Measurements from ENCODE around the gene DUSP11. TPM values are rescaled to one million over a fixed set of nuclear protein-coding genes. Genes with fewer than 3 reads are reported as not detected.

DUSP11 gene
- total and polyA plus RNA-seq, 4 experiments from 2014 or later = 45.5 to 80.5 (median 53.6) TPM

DNA sequence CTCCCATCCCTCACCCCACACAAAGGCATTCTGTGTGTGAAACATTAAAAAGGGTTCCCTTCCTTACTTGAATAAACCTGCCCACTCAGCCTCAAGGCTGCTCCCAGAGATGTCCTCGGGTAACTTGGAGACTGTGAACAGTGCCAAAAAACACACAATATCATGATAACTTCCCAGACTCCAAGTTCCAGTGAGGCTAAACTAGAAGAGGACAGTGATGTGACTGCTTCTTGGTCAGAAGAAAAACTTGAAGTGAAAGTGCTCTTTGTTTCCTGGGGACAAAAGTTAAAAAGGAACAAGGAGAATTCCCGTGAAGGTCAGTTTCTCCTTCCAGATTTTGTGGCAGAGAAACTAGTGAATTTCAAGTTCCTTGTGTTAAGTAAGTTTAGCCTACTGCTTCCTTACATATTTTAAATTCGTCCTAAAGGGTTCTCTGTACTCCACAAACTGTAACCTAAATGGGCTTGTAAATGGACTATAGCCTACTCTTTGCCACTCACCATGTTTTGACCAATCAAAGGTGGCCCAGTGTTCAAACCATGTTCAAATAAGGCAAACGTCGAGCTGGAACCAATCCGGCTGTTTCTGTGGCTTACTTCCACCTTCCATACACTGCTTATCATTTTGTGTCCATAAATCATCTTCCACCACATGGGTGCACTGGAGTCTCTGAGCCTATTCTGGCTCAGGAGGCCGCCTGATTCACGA is 63.2 kb downstream of the DUSP11 start:
- ChIA-PET CTCF (ENCODE audit: partially characterized antibody) (no interaction called here), POLR2A (ENCODE audit: partially characterized antibody) (no interaction called here)
- intact Hi-C loops (cut with micrococcal nuclease) = no loop called here
- H3K4me3 Mint-ChIP-seq = no peak overlapping the region
- Histone ChIP-seq H3K36me3 (ENCODE audit: insufficient read depth, low read length) (no peaks in the 10 kb centered on the region), H3K27ac (ENCODE audit: low read depth, low read length) (no peak overlapping the region), H3K9me3 (ENCODE audit: control insufficient read depth in 1 of 2, low read length in 2 of 2) (no peaks in the 10 kb centered on the region), H3K4me3 (ENCODE audit: low read length in 2 of 2) (no peak overlapping the region), H3K4me1 (ENCODE audit: insufficient read depth, low read length) (no peaks in the 10 kb centered on the region), H3K27me3 (ENCODE audit: insufficient read depth, low read length) (no peaks in the 10 kb centered on the region)
- peaks cover 10 to 13% of the 10 kb centered on the region in 2 donors for H3K27me3 Mint-ChIP-seq
- peaks cover 4 to 30% (median 18%) of the 10 kb centered on the region in 8 donors for H3K9me3 Mint-ChIP-seq
- peaks cover 4 to 6% of the 10 kb centered on the region in 2 donors for H3K36me3 Mint-ChIP-seq
- H3K4me1 Mint-ChIP-seq = peaks cover 0 to 4% (median 0%) of the 10 kb centered on the region in 4 donors
- no peak overlapping the region for H3K27ac Mint-ChIP-seq
- DNase-seq = no peak

DNA sequence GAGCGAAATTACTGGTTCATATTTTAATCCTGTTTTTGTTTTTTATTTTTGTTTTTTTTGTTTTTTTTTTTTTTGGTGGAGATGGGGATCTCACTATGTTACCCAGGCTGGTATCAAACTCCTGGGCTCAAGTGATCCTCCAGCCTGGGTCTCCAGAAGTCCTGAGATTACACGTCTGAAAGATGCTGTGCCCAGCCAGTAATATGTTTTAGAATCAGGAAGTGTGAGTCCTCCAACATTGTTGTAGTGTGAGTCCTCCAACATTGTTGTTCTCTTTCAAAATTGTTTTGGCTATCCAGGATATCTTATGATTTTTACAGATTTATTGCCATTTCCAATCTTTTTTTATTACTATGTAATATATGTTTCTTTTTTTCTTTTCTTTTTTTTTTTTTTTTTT is 65.8 kb downstream of the DUSP11 start:
- no peak overlapping the region for H3K4me3 ChIP-seq (ENCODE audit: low read length in 2 of 2)
- DNase-seq = no peak
- H3K4me3 Mint-ChIP-seq = no peak overlapping the region
- H3K9me3 Mint-ChIP-seq = peaks cover 6 to 37% (median 21%) of the 10 kb centered on the region in 8 donors
- H3K27ac ChIP-seq (ENCODE audit: low read depth, low read length) = no peak overlapping the region
- intact Hi-C loops (cut with micrococcal nuclease) = no loop called here
- H3K4me1 Mint-ChIP-seq = peaks cover 0 to 4% (median 0%) of the 10 kb centered on the region in 4 donors
- peaks cover 4 to 6% of the 10 kb centered on the region in 2 donors for H3K36me3 Mint-ChIP-seq
- H3K4me1 ChIP-seq (ENCODE audit: insufficient read depth, low read length) = no peaks in the 10 kb centered on the region
- ChIA-PET CTCF (ENCODE audit: partially characterized antibody) (no interaction called here), POLR2A (ENCODE audit: partially characterized antibody) (no interaction called here)
- H3K9me3 ChIP-seq (ENCODE audit: control insufficient read depth in 1 of 2, low read length in 2 of 2) = no peaks in the 10 kb centered on the region
- no peaks in the 10 kb centered on the region for H3K27me3 ChIP-seq (ENCODE audit: insufficient read depth, low read length)
- no peaks in the 10 kb centered on the region for H3K36me3 ChIP-seq (ENCODE audit: insufficient read depth, low read length)
- no peak overlapping the region for H3K27ac Mint-ChIP-seq
- H3K27me3 Mint-ChIP-seq = peaks cover 13 to 16% of the 10 kb centered on the region in 2 donors

Other genes starting within 250 kb of the DUSP11 start
- gene NAT8, start 137.7 kb downstream of the DUSP11 start, total RNA-seq = not detected
- not detected for gene NAT8, start 137.7 kb downstream of the DUSP11 start, polyA plus RNA-seq
- gene TPRKB, start 42.8 kb downstream of the DUSP11 start, total RNA-seq = 10 to 100 TPM; 31.7 to 33.0 TPM
- 10 to 100 TPM; 64.4 to 74.4 TPM for gene TPRKB, start 42.8 kb downstream of the DUSP11 start, polyA plus RNA-seq
- not detected for gene C2orf78, start 4.1 kb upstream of the DUSP11 start, total RNA-seq
- gene C2orf78, start 4.1 kb upstream of the DUSP11 start, polyA plus RNA-seq = not detected
- gene STAMBP, start 48.9 kb upstream of the DUSP11 start, total RNA-seq = 10 to 100 TPM; 34.8 to 37.3 TPM
- gene STAMBP, start 48.9 kb upstream of the DUSP11 start, polyA plus RNA-seq = 10 to 100 TPM; 46.0 to 49.5 TPM
- not detected for gene ACTG2, start 112.9 kb upstream of the DUSP11 start, total RNA-seq
- not detected for gene ACTG2, start 112.9 kb upstream of the DUSP11 start, polyA plus RNA-seq
- 10 to 100 TPM; 52.2 to 55.5 TPM for gene DGUOK, start 146.8 kb upstream of the DUSP11 start, total RNA-seq
- 100 to 1,000 TPM; 185 to 199 TPM for gene DGUOK, start 146.8 kb upstream of the DUSP11 start, polyA plus RNA-seq
- gene TET3, start 204.8 kb upstream of the DUSP11 start, total RNA-seq = 10 to 100 TPM; 18.2 to 19.4 TPM
- gene TET3, start 204.8 kb upstream of the DUSP11 start, polyA plus RNA-seq = under 1 TPM; 0.03 to 0.57 TPM

Data from CD4-positive, alpha-beta memory T cell (primary cell).